ENCODE results near the gene SH2B3. TPM values are rescaled to one million over a fixed set of nuclear protein-coding genes. Genes with fewer than 3 reads are reported as not detected.
A peak's percentile ranks its signal among the peaks of the same experiment; 100 is the strongest.

The SH2B3 gene
- total RNA-seq (8.4 TPM), polyA plus RNA-seq (9.1 TPM)
- long read RNA-seq, donor 1 = 0 reads
- long read RNA-seq, donor 2 = 0 reads
- long read RNA-seq, donor 3, full-length matches to known transcripts = 1 of 1 reads
- long read RNA-seq, donor 3, partial matches to known transcripts = 0 of 1 reads
- long read RNA-seq, donor 3, other reads (novel, unspliced or antisense) = 0 of 1 reads
- long read RNA-seq, donor 4 = 0 reads
- long read RNA-seq, donor 5, full-length matches to known transcripts = 4 of 4 reads
- long read RNA-seq, donor 5, partial matches to known transcripts = 0 of 4 reads
- long read RNA-seq, donor 5, other reads (novel, unspliced or antisense) = 0 of 4 reads
- long read RNA-seq, donor 6 = 0 reads
- long read RNA-seq, donor 7 = 0 reads
- long read RNA-seq, donor 8, full-length matches to known transcripts = 1 of 1 reads
- long read RNA-seq, donor 8, partial matches to known transcripts = 0 of 1 reads
- long read RNA-seq, donor 8, other reads (novel, unspliced or antisense) = 0 of 1 reads
- long read RNA-seq, donor 9 = 0 reads
- long read RNA-seq, donor 10, full-length matches to known transcripts = 1 of 1 reads
- long read RNA-seq, donor 10, partial matches to known transcripts = 0 of 1 reads
- long read RNA-seq, donor 10, other reads (novel, unspliced or antisense) = 0 of 1 reads

DNA sequence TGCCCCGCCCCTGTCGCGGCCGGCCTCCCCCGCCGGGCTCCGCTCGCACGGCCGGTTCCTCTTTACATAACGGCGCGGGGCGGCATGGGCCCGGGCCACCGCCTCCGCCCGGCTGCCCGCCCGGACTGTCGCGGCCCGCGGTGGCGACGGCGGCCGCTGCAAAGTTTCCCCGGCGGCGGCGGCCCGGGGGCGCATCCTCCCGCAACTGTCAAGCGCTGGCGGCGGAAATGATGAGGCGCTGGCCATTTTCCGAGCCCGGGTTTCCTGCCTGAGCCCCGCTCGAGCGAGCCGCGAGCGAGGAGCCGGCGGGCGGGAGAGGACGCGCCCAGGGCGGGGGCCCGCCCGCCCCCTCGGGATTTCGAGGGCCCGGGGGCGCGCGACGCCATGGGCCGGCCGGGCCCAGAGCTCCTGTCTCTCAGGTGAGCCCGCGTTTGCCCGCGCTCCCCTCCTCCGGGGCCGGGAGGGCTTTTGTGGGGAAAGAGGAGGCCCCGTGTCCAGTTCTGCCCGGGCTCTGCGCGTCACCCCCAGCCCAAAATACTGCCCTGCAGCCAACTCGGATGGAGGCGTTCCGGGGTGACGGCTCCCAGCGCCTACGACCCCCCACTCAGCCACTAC is at the start of gene SH2B3:
Gene SH2B3, plus strand, starts transcription at position 65 of the 615 bp plus-strand sequence. CDS start 12,223 bp downstream, outside the sequence.
- peaks cover 3 to 7% of the 10 kb centered on the region in 2 donors for H3K36me3 ChIP-seq (ENCODE audit: control insufficient read depth in 2 of 2, insufficient read depth in 2 of 2, low read length in 1 of 2)
- WGBS = under 1% methylated on average over 80 of the region's 80 CpGs
- H3K27me3 ChIP-seq (ENCODE audit: control insufficient read depth in 2 of 2, insufficient read depth in 1 of 2, low read length in 1 of 2) = peaks cover 3 to 17% of the 10 kb centered on the region in 2 donors
- H3K27ac ChIP-seq (ENCODE audit: low read depth in 1 of 2, low read length in 1 of 2) = peak within 1 kb of the TSS; percentile 80 to 91
- H3K4me3 ChIP-seq (ENCODE audit: low read length in 2 of 2) = peak within 1 kb of the TSS; percentile 88 to 89
- peak in 4 of 9 donors; percentile 65 to 87 (median 72) for DNase-seq (ENCODE audit: low read depth in 6 of 9, low spot score in 9 of 9)
- H3K4me1 ChIP-seq (ENCODE audit: control insufficient read depth in 2 of 2, insufficient read depth in 2 of 2, low read length in 2 of 2) = peaks cover 37 to 75% of the 10 kb centered on the region in 2 donors
- H3K9me3 ChIP-seq (ENCODE audit: control insufficient read depth in 2 of 2, insufficient read depth in 1 of 2, low read length in 1 of 2) = no peaks in the 10 kb centered on the region

DNA sequence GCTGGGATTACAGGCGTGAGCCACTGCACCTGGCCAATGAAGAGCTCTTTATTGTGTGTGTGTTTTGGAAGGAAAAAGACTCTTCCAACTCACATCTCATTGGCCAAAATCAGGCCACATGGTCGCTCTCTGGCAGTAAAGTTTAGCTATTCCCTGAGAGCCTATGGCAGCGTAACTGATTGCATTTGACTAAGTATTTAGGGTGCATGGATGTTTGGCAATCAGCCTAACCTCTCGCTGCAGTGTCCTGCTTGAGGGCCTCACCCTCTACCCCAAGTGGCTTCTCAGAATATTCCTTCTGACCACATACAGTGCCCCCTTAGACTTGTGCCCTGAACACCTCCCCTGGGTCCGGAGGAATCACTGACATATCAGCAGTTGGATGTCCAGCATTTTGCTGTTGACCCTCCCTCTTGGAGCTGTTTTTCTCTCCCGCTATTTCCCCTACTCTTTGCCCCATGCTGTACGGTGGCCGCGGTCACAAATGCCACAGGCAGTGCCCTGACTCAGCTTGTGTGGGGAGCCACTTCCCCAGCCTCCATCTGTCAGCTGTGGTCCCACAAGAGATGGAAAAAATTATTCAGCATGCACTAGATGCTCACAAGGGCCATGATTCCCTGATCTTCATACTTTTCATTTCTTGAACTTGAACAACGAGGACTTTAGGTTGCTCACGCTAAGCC is 46.4 kb upstream of the SH2B3 start:
- Histone ChIP-seq H3K36me3 (ENCODE audit: control insufficient read depth in 2 of 2, insufficient read depth in 2 of 2, low read length in 1 of 2) (no peaks in the 10 kb centered on the region), H3K27me3 (ENCODE audit: control insufficient read depth in 2 of 2, insufficient read depth in 1 of 2, low read length in 1 of 2) (no peaks in the 10 kb centered on the region), H3K4me1 (ENCODE audit: control insufficient read depth in 2 of 2, insufficient read depth in 2 of 2, low read length in 2 of 2) (peaks cover 0 to 6% of the 10 kb centered on the region in 2 donors), H3K27ac (ENCODE audit: low read depth in 1 of 2, low read length in 1 of 2) (no peak overlapping the region), H3K4me3 (ENCODE audit: low read length in 2 of 2) (no peak overlapping the region), H3K9me3 (ENCODE audit: control insufficient read depth in 2 of 2, insufficient read depth in 1 of 2, low read length in 1 of 2) (peaks cover 0 to 3% of the 10 kb centered on the region in 2 donors)
- WGBS = 37% methylated on average over 11 of the region's 11 CpGs
- DNase-seq (ENCODE audit: low read depth in 6 of 9, low spot score in 9 of 9) = no peak

DNA sequence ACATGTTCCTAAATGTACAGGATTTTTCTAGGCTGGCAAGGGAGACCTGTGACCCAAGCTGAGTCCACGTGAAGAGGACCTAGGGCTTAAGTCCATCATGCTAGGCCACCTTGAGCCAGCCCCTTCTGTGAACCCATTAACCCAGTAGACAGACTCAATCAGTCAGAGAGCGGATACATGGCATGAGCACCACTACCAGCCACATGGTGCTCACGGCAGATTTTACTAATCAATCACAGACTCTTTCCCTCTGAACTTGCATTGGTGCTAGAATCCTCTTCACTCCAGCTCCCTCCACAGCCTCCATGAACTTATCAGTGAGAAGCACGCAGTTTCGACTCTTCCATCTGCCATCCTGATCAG is 45.8 kb upstream of the SH2B3 start:
- H3K27me3 ChIP-seq (ENCODE audit: control insufficient read depth in 2 of 2, insufficient read depth in 1 of 2, low read length in 1 of 2) = no peaks in the 10 kb centered on the region
- no peaks in the 10 kb centered on the region for H3K9me3 ChIP-seq (ENCODE audit: control insufficient read depth in 2 of 2, insufficient read depth in 1 of 2, low read length in 1 of 2)
- WGBS = 91% methylated on average over 5 of the region's 5 CpGs
- DNase-seq (ENCODE audit: low read depth in 6 of 9, low spot score in 9 of 9) = no peak
- no peak overlapping the region for H3K4me3 ChIP-seq (ENCODE audit: low read length in 2 of 2)
- H3K4me1 ChIP-seq (ENCODE audit: control insufficient read depth in 2 of 2, insufficient read depth in 2 of 2, low read length in 2 of 2) = peaks cover 0 to 6% of the 10 kb centered on the region in 2 donors
- H3K36me3 ChIP-seq (ENCODE audit: control insufficient read depth in 2 of 2, insufficient read depth in 2 of 2, low read length in 1 of 2) = no peaks in the 10 kb centered on the region
- H3K27ac ChIP-seq (ENCODE audit: low read depth in 1 of 2, low read length in 1 of 2) = no peak overlapping the region

DNA sequence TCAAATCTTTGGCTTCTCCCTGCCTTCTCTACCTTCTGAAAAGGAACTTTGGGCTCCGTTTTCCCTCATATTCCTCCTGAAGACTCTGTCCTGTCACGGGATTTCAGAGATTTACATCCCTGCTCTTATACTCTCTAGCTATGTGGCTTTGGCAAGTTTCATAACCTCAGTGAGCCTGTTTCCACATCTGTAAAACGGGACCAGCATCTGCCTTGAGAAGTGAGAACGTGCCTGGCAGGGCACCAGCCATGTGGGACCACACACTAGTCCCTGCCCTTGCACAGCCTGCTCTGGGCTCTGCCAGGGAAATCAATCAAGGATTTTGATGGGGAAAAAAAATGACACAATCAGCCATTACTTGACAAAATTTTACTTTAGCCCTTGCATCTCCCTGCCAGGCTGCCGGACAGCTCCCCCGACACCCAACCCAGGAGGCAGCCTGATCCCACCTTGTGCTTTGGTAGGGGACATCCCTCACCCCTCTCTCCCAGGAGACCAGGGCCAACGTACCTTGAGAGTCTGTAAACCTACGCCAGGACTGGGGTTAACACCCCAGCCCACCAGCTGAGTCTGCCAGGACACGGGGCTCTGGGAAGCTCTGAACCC is 45.3 kb upstream of the SH2B3 start:
- Histone ChIP-seq H3K4me3 (ENCODE audit: low read length in 2 of 2) (no peak overlapping the region), H3K4me1 (ENCODE audit: control insufficient read depth in 2 of 2, insufficient read depth in 2 of 2, low read length in 2 of 2) (peaks cover 0 to 6% of the 10 kb centered on the region in 2 donors), H3K27me3 (ENCODE audit: control insufficient read depth in 2 of 2, insufficient read depth in 1 of 2, low read length in 1 of 2) (no peaks in the 10 kb centered on the region), H3K9me3 (ENCODE audit: control insufficient read depth in 2 of 2, insufficient read depth in 1 of 2, low read length in 1 of 2) (no peaks in the 10 kb centered on the region), H3K36me3 (ENCODE audit: control insufficient read depth in 2 of 2, insufficient read depth in 2 of 2, low read length in 1 of 2) (no peaks in the 10 kb centered on the region), H3K27ac (ENCODE audit: low read depth in 1 of 2, low read length in 1 of 2) (no peak overlapping the region)
- no peak for DNase-seq (ENCODE audit: low read depth in 6 of 9, low spot score in 9 of 9)
- 92% methylated on average over 9 of the region's 9 CpGs for WGBS

- 58% methylated on average over 13 of the region's 13 CpGs for WGBS
- Histone ChIP-seq H3K9me3 (ENCODE audit: control insufficient read depth in 2 of 2, insufficient read depth in 1 of 2, low read length in 1 of 2) (no peaks in the 10 kb centered on the region), H3K4me3 (ENCODE audit: low read length in 2 of 2) (no peak overlapping the region), H3K36me3 (ENCODE audit: control insufficient read depth in 2 of 2, insufficient read depth in 2 of 2, low read length in 1 of 2) (no peaks in the 10 kb centered on the region), H3K27me3 (ENCODE audit: control insufficient read depth in 2 of 2, insufficient read depth in 1 of 2, low read length in 1 of 2) (no peaks in the 10 kb centered on the region), H3K27ac (ENCODE audit: low read depth in 1 of 2, low read length in 1 of 2) (no peak overlapping the region), H3K4me1 (ENCODE audit: control insufficient read depth in 2 of 2, insufficient read depth in 2 of 2, low read length in 2 of 2) (peaks cover 0 to 6% of the 10 kb centered on the region in 2 donors)
- peak in 1 of 9 donors; percentile 16 for DNase-seq (ENCODE audit: low read depth in 6 of 9, low spot score in 9 of 9)
These were observed 44.5 kb upstream of the SH2B3 start for GRCh38 chr12:111361073-111361716.

DNA sequence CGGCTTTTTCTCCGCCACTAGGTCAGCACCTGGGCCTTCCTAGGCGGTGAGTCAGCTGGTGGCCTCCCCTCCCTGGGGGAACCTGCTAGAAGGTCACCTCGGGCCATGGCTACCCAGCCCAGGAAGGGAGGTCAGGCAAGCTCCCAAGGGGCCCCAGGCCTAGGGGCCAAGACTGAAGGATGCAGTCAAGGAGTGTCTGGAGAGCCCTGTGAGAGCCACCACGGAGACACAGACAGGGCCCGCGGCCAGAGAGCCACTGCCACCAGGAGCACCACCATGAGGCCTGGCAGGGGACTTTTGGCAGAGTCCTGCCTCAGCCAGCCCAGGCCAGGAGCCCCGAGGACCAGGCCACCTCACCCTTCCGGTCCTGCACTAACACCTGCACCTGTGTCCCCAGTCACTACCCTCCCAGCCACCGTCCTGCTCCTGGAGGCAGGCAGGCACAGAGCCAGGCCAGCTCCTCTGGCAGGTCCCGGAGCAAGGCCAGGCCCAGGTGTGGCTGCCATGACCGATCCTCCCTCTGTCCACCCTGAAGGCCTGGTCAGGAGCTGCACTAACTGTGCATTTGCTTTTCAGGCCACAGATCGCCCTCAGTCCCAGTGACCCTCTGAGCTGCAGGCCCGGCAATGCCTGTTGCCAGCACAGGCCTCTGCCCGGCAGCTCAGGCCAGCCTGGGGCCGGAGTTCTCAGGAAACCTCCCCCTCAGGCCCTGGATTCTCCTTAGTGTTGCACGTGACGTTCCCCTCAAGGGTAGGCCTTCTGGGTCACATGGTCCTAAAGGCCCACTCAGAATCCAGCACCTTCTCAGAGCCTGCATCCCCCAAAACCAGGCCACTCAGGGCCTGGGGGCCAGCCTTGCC is 43.8 kb upstream of the SH2B3 start:
- DNase-seq (ENCODE audit: low read depth in 6 of 9, low spot score in 9 of 9) = no peak

GRCh38 chr12:111362687-111363475 is 42.8 kb upstream of the SH2B3 start:
- Histone ChIP-seq H3K9me3 (ENCODE audit: control insufficient read depth in 2 of 2, insufficient read depth in 1 of 2, low read length in 1 of 2) (no peaks in the 10 kb centered on the region), H3K27me3 (ENCODE audit: control insufficient read depth in 2 of 2, insufficient read depth in 1 of 2, low read length in 1 of 2) (peaks cover 0 to 8% of the 10 kb centered on the region in 2 donors), H3K36me3 (ENCODE audit: control insufficient read depth in 2 of 2, insufficient read depth in 2 of 2, low read length in 1 of 2) (no peaks in the 10 kb centered on the region), H3K27ac (ENCODE audit: low read depth in 1 of 2, low read length in 1 of 2) (no peak overlapping the region), H3K4me3 (ENCODE audit: low read length in 2 of 2) (no peak overlapping the region), H3K4me1 (ENCODE audit: control insufficient read depth in 2 of 2, insufficient read depth in 2 of 2, low read length in 2 of 2) (peaks cover 0 to 6% of the 10 kb centered on the region in 2 donors)
- DNase-seq (ENCODE audit: low read depth in 6 of 9, low spot score in 9 of 9) = no peak
- 98% methylated on average over 59 of the region's 59 CpGs for WGBS

More for the DNA sequence above, 43.8 kb upstream of the SH2B3 start:
- no peaks in the 10 kb centered on the region for H3K36me3 ChIP-seq (ENCODE audit: control insufficient read depth in 2 of 2, insufficient read depth in 2 of 2, low read length in 1 of 2)
- 92% methylated on average over 18 of the region's 18 CpGs for WGBS
- peaks cover 0 to 6% of the 10 kb centered on the region in 2 donors for H3K4me1 ChIP-seq (ENCODE audit: control insufficient read depth in 2 of 2, insufficient read depth in 2 of 2, low read length in 2 of 2)
- no peak overlapping the region for H3K27ac ChIP-seq (ENCODE audit: low read depth in 1 of 2, low read length in 1 of 2)
- peaks cover 0 to under 1% of the 10 kb centered on the region in 2 donors for H3K27me3 ChIP-seq (ENCODE audit: control insufficient read depth in 2 of 2, insufficient read depth in 1 of 2, low read length in 1 of 2)
- no peaks in the 10 kb centered on the region for H3K9me3 ChIP-seq (ENCODE audit: control insufficient read depth in 2 of 2, insufficient read depth in 1 of 2, low read length in 1 of 2)
- no peak overlapping the region for H3K4me3 ChIP-seq (ENCODE audit: low read length in 2 of 2)

Data from thymus (tissue), 14 donors.